BJ (cell line): ENCODE data around the gene MOGAT1. TPM values are rescaled to one million over a fixed set of nuclear protein-coding genes. Genes with fewer than 3 reads are reported as not detected.

Experiments used
- CTCF ChIA-PET: fragments of 350-600 bp; formaldehyde crosslinking; extraction: SDS; loops from one replicate; lab custom pipeline; 2021; ENCODE audit warnings: antibody characterized with exemption, inconsistent platforms; lab: Yijun Ruan, JAX
- POLR2A ChIA-PET: fragments of 300-600 bp; sonication (Branson Sonifier 250); formaldehyde crosslinking; extraction: SDS; loops from one replicate; lab custom pipeline; 2021; ENCODE audit warnings: antibody characterized with exemption; lab: Charles Lee
- DNase-seq: peaks from one replicate; pipeline ENCODE4 v3.0.0-alpha.2; 2011; ENCODE audit warnings: low read depth
- H3K27me3 ChIP-seq: 2 replicates; pipeline ENCODE4 v1.6.0; 2011; ENCODE audit warnings: low read length; ENCODE audit not compliant: control insufficient read depth, insufficient read depth
- H3K36me3 ChIP-seq: 2 replicates; pipeline ENCODE4 v1.5.1; 2011; ENCODE audit warnings: low read length; ENCODE audit not compliant: control insufficient read depth, insufficient read depth
- H3K4me3 ChIP-seq: 2 replicates; pipeline ENCODE4 v1.5.1; 2011; ENCODE audit warnings: low read depth, mild to moderate bottlenecking, control low read depth, low read length
- polyA minus RNA-seq: library from RNA; depleted of rRNA, polyadenylated mRNA; stranded (reverse); fragments of >200 nt; gene quantifications from 2 replicates; pipeline ENCODE4 v1.2.3, GENCODE V29; 2011; rRNA and poly(A)+ RNA removed
- polyA plus RNA-seq: library from polyadenylated mRNA; depleted of rRNA; stranded (reverse); fragments of >200 nt; gene quantifications from 2 replicates; pipeline ENCODE4 v1.2.3, GENCODE V29; 2011; rRNA removed
- TF ChIP-seq, protein P1 (sequence below): IDR thresholded peaks from 2 replicates; pipeline ENCODE4 v1.5.1; 2011; ENCODE audit warnings: low read depth, mild to moderate bottlenecking, control low read depth, inconsistent platforms, low read length, moderate library complexity; ENCODE audit not compliant: insufficient read depth

MOGAT1 gene, protein sequence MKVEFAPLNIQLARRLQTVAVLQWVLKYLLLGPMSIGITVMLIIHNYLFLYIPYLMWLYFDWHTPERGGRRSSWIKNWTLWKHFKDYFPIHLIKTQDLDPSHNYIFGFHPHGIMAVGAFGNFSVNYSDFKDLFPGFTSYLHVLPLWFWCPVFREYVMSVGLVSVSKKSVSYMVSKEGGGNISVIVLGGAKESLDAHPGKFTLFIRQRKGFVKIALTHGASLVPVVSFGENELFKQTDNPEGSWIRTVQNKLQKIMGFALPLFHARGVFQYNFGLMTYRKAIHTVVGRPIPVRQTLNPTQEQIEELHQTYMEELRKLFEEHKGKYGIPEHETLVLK
- polyA plus RNA-seq (not detected in 2 replicates), polyA minus RNA-seq (not detected in 2 replicates)

DNA sequence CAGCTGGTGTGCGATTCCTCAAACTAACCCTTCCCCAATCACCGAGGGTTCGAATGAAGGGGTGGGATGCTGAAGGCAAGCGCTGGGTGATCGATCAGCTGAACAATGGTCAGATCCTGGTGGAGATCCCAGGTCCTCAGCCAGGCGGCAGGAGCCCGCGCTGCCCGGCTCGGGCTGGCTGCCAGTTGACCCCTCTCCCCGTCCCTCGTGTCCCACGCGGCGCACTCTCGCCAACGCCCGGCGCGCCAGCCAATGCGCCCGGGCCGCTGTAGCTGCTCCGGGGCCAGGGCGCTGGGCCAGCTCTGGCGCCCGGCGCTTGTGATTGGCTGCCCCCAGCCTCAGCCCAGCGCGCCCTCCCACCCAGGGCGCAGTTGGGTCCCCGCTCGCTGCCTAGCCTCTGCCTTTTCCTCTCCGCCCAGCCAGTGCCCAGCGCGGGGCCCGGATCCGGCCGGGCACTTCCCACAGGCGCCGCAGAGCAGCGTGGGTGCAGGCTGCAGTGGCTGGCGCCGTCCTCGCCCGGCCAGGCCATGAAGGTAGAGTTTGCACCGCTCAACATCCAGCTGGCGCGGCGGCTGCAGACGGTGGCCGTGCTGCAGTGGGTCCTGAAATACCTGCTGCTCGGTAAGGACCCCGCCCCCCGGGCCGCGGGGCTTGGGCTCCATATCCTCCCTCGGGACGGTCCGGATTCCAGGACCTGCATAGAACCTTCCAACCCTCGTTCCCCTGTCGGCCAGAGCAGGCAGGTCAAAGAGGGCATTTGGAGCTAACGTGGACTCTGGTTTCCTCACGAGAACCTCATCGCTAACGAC is at the start of gene MOGAT1:
Gene MOGAT1 (plus strand): TSS at position 400 of the 809 bp plus-strand sequence. CDS start 128 bp downstream, at position 528.
- peaks cover 17% of the 10 kb centered on the region for H3K27me3 ChIP-seq
- TF ChIP-seq, protein P1, sequence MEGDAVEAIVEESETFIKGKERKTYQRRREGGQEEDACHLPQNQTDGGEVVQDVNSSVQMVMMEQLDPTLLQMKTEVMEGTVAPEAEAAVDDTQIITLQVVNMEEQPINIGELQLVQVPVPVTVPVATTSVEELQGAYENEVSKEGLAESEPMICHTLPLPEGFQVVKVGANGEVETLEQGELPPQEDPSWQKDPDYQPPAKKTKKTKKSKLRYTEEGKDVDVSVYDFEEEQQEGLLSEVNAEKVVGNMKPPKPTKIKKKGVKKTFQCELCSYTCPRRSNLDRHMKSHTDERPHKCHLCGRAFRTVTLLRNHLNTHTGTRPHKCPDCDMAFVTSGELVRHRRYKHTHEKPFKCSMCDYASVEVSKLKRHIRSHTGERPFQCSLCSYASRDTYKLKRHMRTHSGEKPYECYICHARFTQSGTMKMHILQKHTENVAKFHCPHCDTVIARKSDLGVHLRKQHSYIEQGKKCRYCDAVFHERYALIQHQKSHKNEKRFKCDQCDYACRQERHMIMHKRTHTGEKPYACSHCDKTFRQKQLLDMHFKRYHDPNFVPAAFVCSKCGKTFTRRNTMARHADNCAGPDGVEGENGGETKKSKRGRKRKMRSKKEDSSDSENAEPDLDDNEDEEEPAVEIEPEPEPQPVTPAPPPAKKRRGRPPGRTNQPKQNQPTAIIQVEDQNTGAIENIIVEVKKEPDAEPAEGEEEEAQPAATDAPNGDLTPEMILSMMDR, result no peak
- H3K36me3 ChIP-seq, result no peaks in the 10 kb centered on the region
- DNase-seq, result no peak
- peak within 1 kb of the TSS; percentile 31 for H3K4me3 ChIP-seq
- POLR2A ChIA-PET, result interaction anchor here (0.7 kb wide), 1 partner anchor 20 kb away, joined by 4 read pairs; no protein-coding TSS in a partner anchor
- CTCF ChIA-PET, result interaction anchor here (0.8 to 2.4 kb wide), 5 partner anchors 13 to 585 kb away, joined by 3 to 11 read pairs (median 3); no protein-coding TSS in a partner anchor

DNA sequence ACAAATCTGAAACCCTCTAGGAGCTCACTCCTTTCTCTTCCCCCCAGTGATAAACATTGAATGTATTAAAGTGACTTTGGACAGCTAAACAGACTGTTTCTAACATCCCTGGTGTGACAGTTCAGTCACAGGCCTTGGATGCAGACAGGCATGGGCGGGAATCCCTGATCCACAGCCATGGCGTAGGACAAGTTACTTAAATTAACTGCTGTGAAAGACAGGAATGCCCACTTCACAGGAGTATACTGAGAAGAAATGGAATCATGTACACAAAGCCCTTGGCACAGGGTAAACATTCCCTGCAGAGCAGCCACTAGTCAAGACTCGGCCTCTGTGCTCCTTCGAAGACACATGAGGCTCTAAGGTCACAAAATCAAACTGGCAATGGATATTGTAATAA is 49.6 kb upstream of the MOGAT1 start:
- Histone ChIP-seq H3K27me3 (no peaks in the 10 kb centered on the region), H3K4me3 (no peak overlapping the region), H3K36me3 (peaks cover 6% of the 10 kb centered on the region)
- no peak for DNase-seq
- CTCF ChIA-PET, result interaction anchor here (1.6 kb wide), 1 partner anchor 563 kb away, joined by 3 read pairs; no protein-coding TSS in a partner anchor
- POLR2A ChIA-PET, result no interaction called here
- TF ChIP-seq, protein P1, result no peak

DNA sequence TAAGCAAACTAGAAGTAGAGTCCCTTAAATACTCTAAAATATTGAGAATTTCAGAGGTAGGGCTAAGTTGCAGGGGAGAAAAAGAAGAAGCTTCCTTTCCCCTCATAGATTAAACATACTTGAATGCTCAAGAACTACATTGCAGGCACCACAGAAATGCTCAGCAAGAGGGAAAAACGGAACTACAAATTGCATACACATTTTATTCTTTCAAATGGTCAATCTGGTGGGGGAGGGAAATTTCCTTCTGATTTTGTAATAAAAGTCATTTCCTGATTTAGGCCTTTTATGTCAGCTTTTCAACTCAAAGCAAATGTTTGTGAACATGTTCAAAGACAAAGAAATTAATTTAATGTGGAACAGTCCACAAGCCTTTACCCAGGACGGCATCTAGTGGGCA is 48.5 kb upstream of the MOGAT1 start:
- TF ChIP-seq, protein P1, result no peak
- peaks cover 6% of the 10 kb centered on the region for H3K36me3 ChIP-seq
- ChIA-PET POLR2A (interaction anchor here (0.7 kb wide), 1 partner anchor 1043 kb away, joined by 3 read pairs; no protein-coding TSS in a partner anchor), CTCF (interaction anchor here (1.8 kb wide), 1 partner anchor 305 kb away, joined by 9 read pairs; no protein-coding TSS in a partner anchor)
- no peaks in the 10 kb centered on the region for H3K27me3 ChIP-seq
- DNase-seq, result no peak
- no peak overlapping the region for H3K4me3 ChIP-seq

DNA sequence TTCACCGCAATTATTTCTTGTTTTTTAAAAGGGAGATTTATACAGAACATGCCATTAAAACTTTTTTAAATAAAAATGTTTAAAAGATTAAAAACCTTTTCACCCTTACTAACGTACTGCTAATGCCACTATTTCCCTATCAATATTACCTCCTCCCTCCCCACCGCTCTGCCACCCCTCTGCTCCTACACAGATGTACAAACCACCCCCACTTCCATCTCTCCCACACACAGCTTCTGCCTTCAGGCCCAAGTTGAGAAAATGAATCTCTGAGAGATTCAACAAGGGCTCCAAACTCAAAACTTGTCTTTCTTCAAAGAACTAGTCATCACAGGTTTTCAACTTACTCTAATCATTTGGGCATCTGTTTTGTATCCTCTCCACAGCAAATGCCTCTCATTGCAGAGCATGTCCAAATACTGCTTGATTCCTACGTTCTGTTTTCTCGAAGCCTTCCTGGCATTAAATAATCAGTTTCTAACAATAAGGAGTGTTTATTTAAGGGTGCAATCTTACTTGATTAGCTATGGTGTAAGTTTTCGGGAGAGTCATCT is 47.6 kb upstream of the MOGAT1 start:
- CTCF ChIA-PET, result interaction anchor here (1.8 kb wide), 1 partner anchor 306 kb away, joined by 9 read pairs; no protein-coding TSS in a partner anchor
- POLR2A ChIA-PET, result no interaction called here
- Histone ChIP-seq H3K36me3 (peaks cover 6% of the 10 kb centered on the region), H3K4me3 (no peak overlapping the region), H3K27me3 (no peaks in the 10 kb centered on the region)
- TF ChIP-seq, protein P1, result no peak
- no peak for DNase-seq
